Liver (tissue), 3 donors: Measurements from ENCODE around the gene EIF3L.

Experiments
- CTCF ChIP-seq: fragments of 150-350 bp; IDR thresholded peaks from 2 replicates; pipeline ENCODE4 v1.5.1; 2017; ENCODE audit warnings: improper control_type of control experiment, low read depth, low read length; ENCODE audit not compliant: missing input control
- EGR1 ChIP-seq, 2 donors: IDR thresholded peaks; 2 replicates each; pipeline ENCODE4 v1.6.1; 2016 to 2018; ENCODE audit warnings: antibody characterized with exemption in 2 of 2, low read depth in 2 of 2
- RXRA ChIP-seq, 2 donors: IDR thresholded peaks; 2 replicates each; pipeline ENCODE4 v1.6.1; 2017 to 2018; ENCODE audit warnings: antibody characterized with exemption in 2 of 2, mild to moderate bottlenecking in 1 of 2
- donor health status: healthy.
- donor health status: healthy.

- TF ChIP-seq CTCF = no peak
- TF ChIP-seq RXRA (IDR thresholded peaks at IDR 0.05) = no peak
- TF ChIP-seq EGR1 (IDR thresholded peaks at IDR 0.05; ENCODE audit: low read depth in 2 of 2) = no peak
Observed at GRCh38 chr22:37827056-37827455, 22.2 kb upstream of the EIF3L start.
